ENCODE measurements around the gene UQCRH. TPM values are rescaled to one million over a fixed set of nuclear protein-coding genes. Genes with fewer than 3 reads are reported as not detected.

Gene UQCRH
- polyA plus RNA-seq, 1 experiment = 757 TPM

- ChIA-PET POLR2A (interaction anchor here (0.6 to 2.1 kb wide), 2 partner anchors 37 to 57 kb away, joined by 3 to 17 read pairs; partner anchors contain the start of genes LRRC41 and UQCRH), CTCF (interaction anchor here (0.6 to 1.7 kb wide), 9 partner anchors 7 to 208 kb away, joined by 3 to 23 read pairs (median 4); partner anchors contain the start of genes LRRC41 and UQCRH)
- TF ChIP-seq CTCF (IDR thresholded peaks at IDR 0.05; ENCODE audit: low read depth, low read length) = peak; percentile 67
- peak; percentile 88 for DNase-seq (ENCODE audit: low read depth, low spot score)
- peak within 1 kb of the TSS; percentile 98 for H3K27ac ChIP-seq (ENCODE audit: low read depth, low read length)
- H3K27me3 ChIP-seq (ENCODE audit: control insufficient read depth, insufficient read depth, low read length) = no peaks in the 10 kb centered on the region
- H3K9me3 ChIP-seq (ENCODE audit: control insufficient read depth, insufficient read depth, low read length) = no peaks in the 10 kb centered on the region
- H3K4me3 ChIP-seq (ENCODE audit: low read depth, low read length) = peak within 1 kb of the TSS; percentile 88
Observed at GRCh38 chr1:46340404-46341221, 37.1 kb downstream of the UQCRH start, which contains the start of gene NSUN4. TSS of gene NSUN4 (plus strand) at chr1:46340807. CDS start at chr1:46340827, 20 bp downstream.

DNA sequence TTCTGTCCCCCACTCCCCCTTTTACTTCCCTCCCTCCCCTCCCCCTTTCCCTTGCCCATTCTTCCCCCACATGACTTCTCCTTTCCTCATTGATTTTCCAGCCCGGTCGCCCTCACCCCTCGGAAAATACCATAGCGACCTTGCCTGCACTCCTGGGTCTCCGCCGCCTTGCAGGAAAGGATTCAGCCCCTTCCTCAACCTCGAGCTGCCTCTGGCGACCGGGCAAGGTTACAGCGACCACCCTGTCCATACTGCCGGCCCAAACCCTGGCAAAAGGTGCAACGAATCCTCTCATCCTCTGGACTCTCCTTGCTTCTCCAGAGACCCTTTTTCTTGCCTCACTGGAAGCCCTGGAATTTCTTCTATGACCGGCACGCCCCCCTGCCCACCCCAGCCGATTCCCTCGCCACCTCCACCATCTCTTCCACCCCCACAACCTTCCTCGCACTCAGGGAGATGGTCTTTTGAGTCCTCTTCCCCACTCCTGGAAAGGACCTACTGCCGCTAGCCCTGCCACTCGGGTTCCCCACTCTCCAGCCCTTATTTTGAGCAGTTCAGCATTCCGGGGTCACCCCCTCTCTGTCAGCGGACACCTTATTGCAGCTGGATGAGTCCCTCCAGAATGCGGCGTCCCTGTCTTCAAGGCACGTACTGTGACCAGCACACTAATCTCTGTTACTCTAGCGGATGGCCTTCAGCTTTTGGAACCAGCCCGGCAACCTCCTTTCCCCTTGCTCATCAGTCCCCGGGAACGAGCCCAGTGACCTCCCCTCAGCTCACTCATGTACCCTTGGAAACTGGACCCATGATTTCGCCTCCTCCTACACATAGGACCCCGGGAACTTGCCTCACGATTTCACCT lies 38.0 kb downstream of the UQCRH start:
- CTCF ChIA-PET = interaction anchor here (0.6 to 1.7 kb wide), 6 partner anchors 8 to 38 kb away, joined by 3 to 12 read pairs (median 5); partner anchors contain the start of genes LRRC41 and UQCRH
- no peaks in the 10 kb centered on the region for H3K27me3 ChIP-seq (ENCODE audit: control insufficient read depth, insufficient read depth, low read length)
- peak overlapping the region; percentile 98 for H3K27ac ChIP-seq (ENCODE audit: low read depth, low read length)
- peak overlapping the region; percentile 88 for H3K4me3 ChIP-seq (ENCODE audit: low read depth, low read length)
- POLR2A ChIA-PET = interaction anchor here (0.6 to 2.1 kb wide), 2 partner anchors 38 to 58 kb away, joined by 3 to 17 read pairs; partner anchors contain the start of genes LRRC41 and UQCRH
- DNase-seq (ENCODE audit: low read depth, low spot score) = no peak
- no peaks in the 10 kb centered on the region for H3K9me3 ChIP-seq (ENCODE audit: control insufficient read depth, insufficient read depth, low read length)
- TF ChIP-seq CTCF (IDR thresholded peaks at IDR 0.05; ENCODE audit: low read depth, low read length) = no peak

DNA sequence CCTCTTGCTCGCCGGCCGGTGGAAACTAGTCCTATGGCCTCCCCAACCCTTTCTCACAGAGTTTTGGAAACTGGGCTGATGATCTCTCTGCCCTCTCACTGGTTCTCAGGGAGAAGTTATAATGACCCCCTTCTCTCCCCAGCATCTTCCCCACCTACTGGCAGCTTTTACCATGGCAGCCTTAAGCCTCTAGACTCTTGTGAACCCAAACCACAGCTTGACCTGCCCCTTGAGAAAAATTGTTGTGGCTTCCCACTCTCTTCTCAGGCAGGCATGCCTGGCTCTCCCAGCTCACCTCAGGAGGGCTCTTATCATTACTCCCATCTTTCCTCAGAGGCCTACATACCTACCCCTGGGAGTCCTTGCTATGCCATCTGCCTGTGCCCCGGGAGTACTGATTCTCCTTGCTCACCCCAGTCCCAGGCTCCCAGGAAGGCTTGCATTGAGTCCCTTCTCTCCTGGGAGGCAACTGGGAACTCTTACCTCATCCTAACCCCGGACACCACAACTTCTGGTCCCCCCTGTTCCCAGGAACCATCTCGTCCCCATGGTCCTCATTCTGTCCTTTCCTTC lies 38.7 kb downstream of the UQCRH start:
- no peak for DNase-seq (ENCODE audit: low read depth, low spot score)
- TF ChIP-seq CTCF (IDR thresholded peaks at IDR 0.05; ENCODE audit: low read depth, low read length) = peak; percentile 37
- Histone ChIP-seq H3K27me3 (ENCODE audit: control insufficient read depth, insufficient read depth, low read length) (no peaks in the 10 kb centered on the region), H3K4me3 (ENCODE audit: low read depth, low read length) (peak overlapping the region; percentile 88; the same call in 1 of the 2 replicates), H3K9me3 (ENCODE audit: control insufficient read depth, insufficient read depth, low read length) (no peaks in the 10 kb centered on the region), H3K27ac (ENCODE audit: low read depth, low read length) (no peak overlapping the region)
- CTCF ChIA-PET = interaction anchor here (0.6 to 1.7 kb wide), 5 partner anchors 9 to 95 kb away, joined by 3 to 7 read pairs (median 5); no protein-coding TSS in a partner anchor
- POLR2A ChIA-PET = interaction anchor here (0.6 kb wide), 1 partner anchor 52 kb away, joined by 9 read pairs; no protein-coding TSS in a partner anchor

- no peak for TF ChIP-seq CTCF (IDR thresholded peaks at IDR 0.05; ENCODE audit: low read depth, low read length)
- CTCF ChIA-PET = interaction anchor here (0.6 to 1.7 kb wide), 4 partner anchors 10 to 96 kb away, joined by 3 to 7 read pairs (median 4); no protein-coding TSS in a partner anchor
- no peak for DNase-seq (ENCODE audit: low read depth, low spot score)
- Histone ChIP-seq H3K27me3 (ENCODE audit: control insufficient read depth, insufficient read depth, low read length) (no peaks in the 10 kb centered on the region), H3K4me3 (ENCODE audit: low read depth, low read length) (no peak overlapping the region), H3K27ac (ENCODE audit: low read depth, low read length) (no peak overlapping the region), H3K9me3 (ENCODE audit: control insufficient read depth, insufficient read depth, low read length) (no peaks in the 10 kb centered on the region)
- POLR2A ChIA-PET = interaction anchor here (0.6 kb wide), 1 partner anchor 52 kb away, joined by 9 read pairs; no protein-coding TSS in a partner anchor
Observed at GRCh38 chr1:46342677-46343350, 39.3 kb downstream of the UQCRH start.

Data from AG04450 (cell line).